IPS-20b (cell line): Measurements from ENCODE around the gene HELZ.
"Not testable (repeated sequence)": the region's sequence is repeated elsewhere in the genome, so short reads cannot be mapped to it uniquely, and the experiment has no call there.

Experiments used
- H3K27ac ChIP-seq: one replicate; pipeline ENCODE4 v1.5.1; 2013; ENCODE audit warnings: low read length
- H3K27me3 ChIP-seq: 2 replicates; pipeline ENCODE4 v1.6.1; 2013; ENCODE audit warnings: mild to moderate bottlenecking, low read length, inconsistent platforms; ENCODE audit not compliant: insufficient read depth
- H3K36me3 ChIP-seq: 2 replicates; pipeline ENCODE4 v1.6.1; 2013; ENCODE audit warnings: low read depth, mild to moderate bottlenecking, inconsistent platforms, low read length, moderate library complexity; ENCODE audit not compliant: insufficient read depth
- H3K4me1 ChIP-seq: 2 replicates; pipeline ENCODE4 v1.6.1; 2013; ENCODE audit warnings: mild to moderate bottlenecking, control low read depth, inconsistent platforms, low read length, moderate library complexity; ENCODE audit not compliant: insufficient read depth
- H3K4me3 ChIP-seq: 2 replicates; pipeline ENCODE4 v1.5.1; 2013; ENCODE audit warnings: mild to moderate bottlenecking, low read length, inconsistent platforms
- H3K9ac ChIP-seq: 2 replicates; pipeline ENCODE4 v1.6.1; 2013; ENCODE audit warnings: low read depth, mild to moderate bottlenecking, inconsistent platforms, low read length, moderate library complexity
- H3K9me3 ChIP-seq: 2 replicates; pipeline ENCODE4 v1.6.1; 2013; ENCODE audit warnings: mild to moderate bottlenecking, low read depth, low read length, inconsistent platforms; ENCODE audit not compliant: insufficient read depth

Gene HELZ

DNA sequence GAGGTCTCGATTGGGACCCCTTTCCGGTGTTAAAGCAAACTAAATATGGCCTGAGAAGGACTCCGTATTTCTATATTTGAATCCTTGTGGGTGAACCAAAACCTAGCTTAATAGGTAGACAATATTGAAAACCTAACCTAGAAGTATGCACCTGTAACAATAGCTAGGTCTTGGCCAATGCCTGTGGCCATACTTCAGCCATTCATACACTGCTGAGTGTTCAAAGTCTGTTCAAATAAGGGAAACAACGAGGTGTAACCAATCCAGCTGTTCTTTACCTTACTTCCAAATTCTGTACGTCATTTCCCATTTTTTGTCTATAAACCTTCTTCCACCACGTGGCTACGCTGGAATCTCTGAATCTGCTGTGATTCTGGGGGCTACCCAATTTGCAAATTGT, 34.1 kb upstream of the HELZ start:
- Histone ChIP-seq H3K9ac (no peak overlapping the region), H3K27ac (no peak overlapping the region), H3K9me3 (no peaks in the 10 kb centered on the region), H3K27me3 (no peaks in the 10 kb centered on the region), H3K4me3 (no peak overlapping the region), H3K36me3 (no peaks in the 10 kb centered on the region), H3K4me1 (peaks cover 5% of the 10 kb centered on the region)

DNA sequence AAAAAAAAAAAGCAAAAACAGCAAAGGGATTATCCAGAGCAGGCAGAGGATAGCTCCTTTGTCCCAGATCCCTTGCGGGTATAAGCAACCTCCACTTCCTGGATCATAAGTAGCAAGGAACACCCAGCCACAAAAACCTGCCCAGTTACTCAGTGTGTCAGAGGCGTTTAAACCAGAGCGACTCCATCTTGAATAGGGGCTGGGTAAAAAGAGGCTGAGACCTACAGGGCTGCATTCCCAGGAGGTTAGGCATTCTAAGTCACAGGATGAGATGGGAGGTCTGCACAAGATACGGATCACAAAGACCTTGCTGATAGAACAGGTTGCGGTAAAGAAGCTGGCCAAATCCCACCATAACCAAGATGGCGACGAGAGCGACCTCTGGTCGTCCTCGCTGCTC, 33.4 kb upstream of the HELZ start:
- H3K9me3 ChIP-seq = no peaks in the 10 kb centered on the region
- H3K27me3 ChIP-seq = no peaks in the 10 kb centered on the region
- H3K4me3 ChIP-seq = no peak overlapping the region
- H3K36me3 ChIP-seq = no peaks in the 10 kb centered on the region
- H3K4me1 ChIP-seq = peaks cover 5% of the 10 kb centered on the region
- no peak overlapping the region for H3K9ac ChIP-seq
- no peak overlapping the region for H3K27ac ChIP-seq

DNA sequence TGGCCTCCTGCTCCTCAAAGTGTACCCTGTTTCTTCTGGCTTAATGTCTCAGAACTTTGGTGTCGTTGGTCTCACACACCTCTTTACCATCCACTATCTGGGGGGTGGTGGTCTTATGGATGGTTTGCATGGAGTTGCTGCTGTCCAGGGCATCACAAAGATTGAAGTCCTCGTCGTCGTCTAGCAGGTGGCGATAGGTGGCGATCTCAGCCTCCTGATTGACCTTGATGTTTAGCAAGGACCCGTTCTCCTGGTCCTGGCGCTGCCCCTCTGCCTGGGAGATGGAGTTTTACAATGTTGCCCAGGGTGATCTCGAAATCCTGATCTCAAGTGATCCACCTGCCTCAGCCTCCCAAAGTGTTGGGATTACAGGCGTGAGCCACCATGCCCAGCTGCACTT, 31.1 kb upstream of the HELZ start:
- Histone ChIP-seq H3K9me3 (no peaks in the 10 kb centered on the region), H3K4me3 (no peak overlapping the region), H3K27me3 (no peaks in the 10 kb centered on the region)

GRCh38 chr17:67274466-67274865, 29.5 kb upstream of the HELZ start:
- Histone ChIP-seq H3K27me3 (no peaks in the 10 kb centered on the region), H3K9ac (no peak overlapping the region), H3K4me3 (no peak overlapping the region), H3K4me1 (no peaks in the 10 kb centered on the region), H3K27ac (no peak overlapping the region), H3K36me3 (no peaks in the 10 kb centered on the region), H3K9me3 (no peaks in the 10 kb centered on the region)

More for the DNA sequence above, 31.1 kb upstream of the HELZ start:
- Histone ChIP-seq H3K36me3 (no peaks in the 10 kb centered on the region), H3K4me1 (no peaks in the 10 kb centered on the region), H3K9ac (no peak overlapping the region), H3K27ac (no peak overlapping the region)

GRCh38 chr17:67273900-67274299, 28.9 kb upstream of the HELZ start:
- Histone ChIP-seq H3K27me3 (no peaks in the 10 kb centered on the region), H3K9me3 (no peaks in the 10 kb centered on the region), H3K4me3 (no peak overlapping the region), H3K9ac (no peak overlapping the region), H3K4me1 (no peaks in the 10 kb centered on the region), H3K36me3 (no peaks in the 10 kb centered on the region), H3K27ac (no peak overlapping the region)

- Histone ChIP-seq H3K4me1 (no peaks in the 10 kb centered on the region), H3K9me3 (no peaks in the 10 kb centered on the region), H3K9ac (no peak overlapping the region), H3K27me3 (no peaks in the 10 kb centered on the region), H3K4me3 (no peak overlapping the region), H3K36me3 (no peaks in the 10 kb centered on the region), H3K27ac (no peak overlapping the region)
Measured at GRCh38 chr17:67272312-67273047, 27.5 kb upstream of the HELZ start.

DNA sequence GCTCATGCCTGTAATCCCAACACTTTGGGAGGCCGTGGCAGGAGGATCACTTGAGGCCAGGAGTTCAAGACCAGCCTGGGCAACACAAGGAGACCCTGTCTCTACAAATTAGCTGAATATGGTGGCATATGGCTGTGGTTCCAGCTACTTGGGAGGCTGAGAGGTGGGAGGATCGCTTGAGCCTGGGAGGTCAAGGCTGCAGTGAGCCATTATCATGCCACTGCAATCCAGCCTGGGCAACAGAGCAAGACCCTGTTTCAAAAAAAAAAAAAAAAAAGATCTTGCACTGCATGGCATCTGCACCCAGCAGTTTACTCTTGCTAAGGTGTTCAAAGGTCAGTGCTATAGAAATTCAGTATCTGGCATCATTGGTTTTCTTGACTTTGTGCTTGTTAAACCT, 26.2 kb upstream of the HELZ start:
- not testable (repeated sequence) for H3K27ac ChIP-seq, H3K9ac ChIP-seq, H3K9me3 ChIP-seq, H3K4me1 ChIP-seq, H3K36me3 ChIP-seq, H3K27me3 ChIP-seq, H3K4me3 ChIP-seq

- H3K4me1 ChIP-seq = no peaks in the 10 kb centered on the region
- no peak overlapping the region for H3K27ac ChIP-seq
- no peaks in the 10 kb centered on the region for H3K27me3 ChIP-seq
- H3K4me3 ChIP-seq = no peak overlapping the region
- H3K9me3 ChIP-seq = no peaks in the 10 kb centered on the region
- no peak overlapping the region for H3K9ac ChIP-seq
- no peaks in the 10 kb centered on the region for H3K36me3 ChIP-seq
Measured at GRCh38 chr17:67270416-67270815, 25.4 kb upstream of the HELZ start.

DNA sequence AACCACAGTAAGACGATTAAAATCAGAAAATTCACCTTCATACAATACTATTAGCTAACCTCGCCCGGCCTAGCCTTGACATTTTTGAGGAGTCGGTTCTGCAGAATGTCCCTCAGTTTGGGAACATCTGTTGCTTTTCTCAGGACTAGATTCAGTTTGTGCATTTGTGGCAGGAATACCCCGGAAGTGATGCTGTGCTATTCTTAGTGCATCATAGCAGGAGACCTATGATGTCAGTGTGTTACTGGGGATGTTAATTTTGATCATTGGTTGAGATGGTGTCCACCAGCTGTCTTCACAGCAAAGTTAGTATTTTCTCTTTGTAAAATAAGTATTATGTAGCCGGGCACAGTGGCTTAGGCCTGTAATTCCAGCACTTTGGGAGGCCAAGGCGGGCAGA, 21.5 kb upstream of the HELZ start:
- H3K4me1 ChIP-seq = peaks cover 4% of the 10 kb centered on the region; the same call in 1 of the 2 replicates
- H3K4me3 ChIP-seq = no peak overlapping the region
- no peaks in the 10 kb centered on the region for H3K27me3 ChIP-seq
- no peaks in the 10 kb centered on the region for H3K36me3 ChIP-seq
- H3K27ac ChIP-seq = no peak overlapping the region
- H3K9me3 ChIP-seq = no peaks in the 10 kb centered on the region
- no peak overlapping the region for H3K9ac ChIP-seq

- Histone ChIP-seq H3K36me3 (no peaks in the 10 kb centered on the region), H3K4me1 (peaks cover 4% of the 10 kb centered on the region; the same call in 1 of the 2 replicates), H3K4me3 (no peak overlapping the region), H3K27ac (no peak overlapping the region), H3K9ac (no peak overlapping the region), H3K9me3 (no peaks in the 10 kb centered on the region), H3K27me3 (no peaks in the 10 kb centered on the region)
Measured at GRCh38 chr17:67265436-67266019, 20.5 kb upstream of the HELZ start.

GRCh38 chr17:67262435-67263117, 17.6 kb upstream of the HELZ start:
- no peak overlapping the region for H3K27ac ChIP-seq
- H3K9me3 ChIP-seq = no peaks in the 10 kb centered on the region
- no peaks in the 10 kb centered on the region for H3K36me3 ChIP-seq
- no peak overlapping the region for H3K4me3 ChIP-seq
- H3K4me1 ChIP-seq = peaks cover 7% of the 10 kb centered on the region; the same call in 1 of the 2 replicates
- H3K9ac ChIP-seq = no peak overlapping the region
- H3K27me3 ChIP-seq = no peaks in the 10 kb centered on the region
